ENCODE data around the gene PLCB1. TPM values are rescaled to one million over a fixed set of nuclear protein-coding genes. Genes with fewer than 3 reads are reported as not detected.

PLCB1 gene
- total RNA-seq, 1 experiment from 2014 or later = 4.4 TPM

DNA sequence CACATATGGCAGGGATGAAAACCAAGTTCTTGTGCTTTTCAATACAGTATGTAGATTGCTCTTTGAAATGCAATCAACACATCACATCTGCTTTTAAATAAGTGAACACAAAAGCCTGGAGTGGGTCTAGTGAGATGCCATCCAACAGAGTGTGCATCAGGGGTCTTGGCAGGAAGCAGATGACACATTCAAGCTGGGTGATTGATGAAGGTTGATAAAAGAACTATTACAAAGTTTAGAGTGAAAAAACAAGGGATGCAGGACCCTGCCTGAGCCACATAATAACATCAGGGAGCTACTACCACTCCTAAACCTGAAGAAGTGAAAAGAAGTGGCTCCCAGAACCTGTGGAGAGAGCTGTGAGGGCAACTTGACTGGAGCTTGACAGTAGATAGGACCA is 16.6 kb upstream of the PLCB1 start:
- Histone ChIP-seq H3K4me1 (ENCODE audit: insufficient read depth, low read length) (no peaks in the 10 kb centered on the region), H3K9me2 (replicated peaks; ENCODE audit: low read length) (no peaks in the 10 kb centered on the region), H3K4me3 (ENCODE audit: low read length) (no peak overlapping the region), H3F3A (ENCODE audit: low read length, unreplicated experiment) (no peaks in the 10 kb centered on the region), H4K20me1 (ENCODE audit: low read length) (no peaks in the 10 kb centered on the region), H3K9me3 (ENCODE audit: low read length) (no peaks in the 10 kb centered on the region), H3K4me2 (ENCODE audit: low read length) (no peak overlapping the region), H3K27me3 (ENCODE audit: low read length) (peaks cover 35% of the 10 kb centered on the region), H3K27ac (ENCODE audit: low read length) (no peak overlapping the region), H2AFZ (ENCODE audit: low read length) (no peak overlapping the region), H3K79me2 (ENCODE audit: low read length) (no peaks in the 10 kb centered on the region), H3K9ac (ENCODE audit: low read length) (no peak overlapping the region), H3K36me3 (ENCODE audit: low read depth, low read length) (no peaks in the 10 kb centered on the region)
- ChIA-PET CTCF (no interaction called here), POLR2A (ENCODE audit: unreplicated experiment) (no interaction called here)
- BruUV-seq (replicated peaks) = no TSS peak
- DNase-seq = no peak
- intact Hi-C loops (cut with micrococcal nuclease) = no loop called here
- TF ChIP-seq, protein P1, sequence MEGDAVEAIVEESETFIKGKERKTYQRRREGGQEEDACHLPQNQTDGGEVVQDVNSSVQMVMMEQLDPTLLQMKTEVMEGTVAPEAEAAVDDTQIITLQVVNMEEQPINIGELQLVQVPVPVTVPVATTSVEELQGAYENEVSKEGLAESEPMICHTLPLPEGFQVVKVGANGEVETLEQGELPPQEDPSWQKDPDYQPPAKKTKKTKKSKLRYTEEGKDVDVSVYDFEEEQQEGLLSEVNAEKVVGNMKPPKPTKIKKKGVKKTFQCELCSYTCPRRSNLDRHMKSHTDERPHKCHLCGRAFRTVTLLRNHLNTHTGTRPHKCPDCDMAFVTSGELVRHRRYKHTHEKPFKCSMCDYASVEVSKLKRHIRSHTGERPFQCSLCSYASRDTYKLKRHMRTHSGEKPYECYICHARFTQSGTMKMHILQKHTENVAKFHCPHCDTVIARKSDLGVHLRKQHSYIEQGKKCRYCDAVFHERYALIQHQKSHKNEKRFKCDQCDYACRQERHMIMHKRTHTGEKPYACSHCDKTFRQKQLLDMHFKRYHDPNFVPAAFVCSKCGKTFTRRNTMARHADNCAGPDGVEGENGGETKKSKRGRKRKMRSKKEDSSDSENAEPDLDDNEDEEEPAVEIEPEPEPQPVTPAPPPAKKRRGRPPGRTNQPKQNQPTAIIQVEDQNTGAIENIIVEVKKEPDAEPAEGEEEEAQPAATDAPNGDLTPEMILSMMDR (conservative IDR thresholded peaks at IDR 0.05; ENCODE audit: low read depth, low read length) = no peak
- TF ChIP-seq EZH2phosphoT487 (IDR thresholded peaks at IDR 0.05; ENCODE audit: borderline replicate concordance, low read length) = no peak
- no peak for TF ChIP-seq EZH2 (IDR thresholded peaks at IDR 0.05; ENCODE audit: low read length, unreplicated experiment)
- ATAC-seq = no peak

GRCh38 chr20:8116067-8116811 is 15.8 kb upstream of the PLCB1 start:
- Histone ChIP-seq H3K79me2 (ENCODE audit: low read length) (no peaks in the 10 kb centered on the region), H3K27ac (ENCODE audit: low read length) (no peak overlapping the region), H4K20me1 (ENCODE audit: low read length) (no peaks in the 10 kb centered on the region), H3K9me2 (replicated peaks; ENCODE audit: low read length) (no peaks in the 10 kb centered on the region), H2AFZ (ENCODE audit: low read length) (no peak overlapping the region), H3F3A (ENCODE audit: low read length, unreplicated experiment) (no peaks in the 10 kb centered on the region), H3K4me1 (ENCODE audit: insufficient read depth, low read length) (peaks cover 1% of the 10 kb centered on the region; the same call in 1 of the 2 replicates), H3K9ac (ENCODE audit: low read length) (no peak overlapping the region), H3K9me3 (ENCODE audit: low read length) (no peaks in the 10 kb centered on the region), H3K4me3 (ENCODE audit: low read length) (no peak overlapping the region), H3K4me2 (ENCODE audit: low read length) (no peak overlapping the region), H3K27me3 (ENCODE audit: low read length) (peaks cover 35% of the 10 kb centered on the region), H3K36me3 (ENCODE audit: low read depth, low read length) (no peaks in the 10 kb centered on the region)
- DNase-seq (no peak), ATAC-seq (no peak)
- no TSS peak for BruUV-seq (replicated peaks)
- intact Hi-C loops (cut with micrococcal nuclease) = no loop called here
- POLR2A ChIA-PET (ENCODE audit: unreplicated experiment) = no interaction called here
- TF ChIP-seq EZH2phosphoT487 (IDR thresholded peaks at IDR 0.05; ENCODE audit: borderline replicate concordance, low read length) = no peak
- TF ChIP-seq, protein P1 (conservative IDR thresholded peaks at IDR 0.05; ENCODE audit: low read depth, low read length) = no peak
- no peak for TF ChIP-seq EZH2 (IDR thresholded peaks at IDR 0.05; ENCODE audit: low read length, unreplicated experiment)
- CTCF ChIA-PET = no interaction called here

- Histone ChIP-seq H3K9me3 (ENCODE audit: low read length) (no peaks in the 10 kb centered on the region), H3K4me2 (ENCODE audit: low read length) (no peak overlapping the region), H3K36me3 (ENCODE audit: low read depth, low read length) (no peaks in the 10 kb centered on the region), H3K27ac (ENCODE audit: low read length) (no peak overlapping the region), H3K4me3 (ENCODE audit: low read length) (no peak overlapping the region), H2AFZ (ENCODE audit: low read length) (no peak overlapping the region), H3F3A (ENCODE audit: low read length, unreplicated experiment) (no peaks in the 10 kb centered on the region), H3K27me3 (ENCODE audit: low read length) (peaks cover 35% of the 10 kb centered on the region), H3K9ac (ENCODE audit: low read length) (no peak overlapping the region), H4K20me1 (ENCODE audit: low read length) (no peaks in the 10 kb centered on the region), H3K4me1 (ENCODE audit: insufficient read depth, low read length) (peaks cover 5% of the 10 kb centered on the region; the same call in 1 of the 2 replicates), H3K79me2 (ENCODE audit: low read length) (no peaks in the 10 kb centered on the region), H3K9me2 (replicated peaks; ENCODE audit: low read length) (no peaks in the 10 kb centered on the region)
- intact Hi-C loops (cut with micrococcal nuclease) = no loop called here
- DNase-seq (no peak), ATAC-seq (no peak)
- ChIA-PET CTCF (no interaction called here), POLR2A (ENCODE audit: unreplicated experiment) (no interaction called here)
- no TSS peak for BruUV-seq (replicated peaks)
- TF ChIP-seq EZH2 (IDR thresholded peaks at IDR 0.05; ENCODE audit: low read length, unreplicated experiment) = no peak
- TF ChIP-seq, protein P1 (conservative IDR thresholded peaks at IDR 0.05; ENCODE audit: low read depth, low read length) = no peak
- TF ChIP-seq EZH2phosphoT487 (IDR thresholded peaks at IDR 0.05; ENCODE audit: borderline replicate concordance, low read length) = no peak
Measured at GRCh38 chr20:8117636-8118035, 14.4 kb upstream of the PLCB1 start.

All from PC-3 (cell line).